K562 (cell line): ENCODE data around the gene E2F2. TPM values are rescaled to one million over a fixed set of nuclear protein-coding genes. Genes with fewer than 3 reads are reported as not detected.

Experiments
- DACH1 ChIP-seq: fragments of 450-650 bp; IDR thresholded peaks from 2 replicates; pipeline ENCODE4 v1.6.1; 2018; ENCODE audit not compliant: partially characterized antibody
- KLF10 ChIP-seq: fragments of 250-450 bp; sonication (Bioruptor Pico); IDR thresholded peaks from 2 replicates; pipeline ENCODE4 v1.6.1; 2021; ENCODE audit warnings: matching md5 sums
- LCOR ChIP-seq: sonication (generic); formaldehyde crosslinking; IDR thresholded peaks from 2 replicates; pipeline ENCODE4 v1.8.0; 2022; ENCODE audit warnings: mild to moderate bottlenecking, missing genetic modification reagents
- MLLT1 ChIP-seq, 2 experiments: fragments of 450-650 bp; IDR thresholded peaks; 2 replicates each; pipeline ENCODE4 v1.6.1; 2016
- MTF1 ChIP-seq: fragments of 250-450 bp; sonication (Bioruptor Pico); IDR thresholded peaks from 2 replicates; pipeline ENCODE4 v1.9.0; 2021; ENCODE audit warnings: moderate library complexity, mild to moderate bottlenecking, inconsistent platforms, borderline replicate concordance
- POLR3A ChIP-seq: IDR thresholded peaks from 2 replicates; pipeline ENCODE4 v1.6.1; 2011; ENCODE audit warnings: borderline replicate concordance, mild to moderate bottlenecking, moderate library complexity; ENCODE audit not compliant: insufficient read length, insufficient read depth; ENCODE audit errors: extremely low read depth
- PTRF ChIP-seq: fragments of 450-650 bp; IDR thresholded peaks from 2 replicates; pipeline ENCODE4 v1.6.1; 2016; ENCODE audit warnings: mild to moderate bottlenecking, missing genetic modification characterization, missing compliant biosample characterization
- TCF15 ChIP-seq: fragments of 250-450 bp; sonication (Bioruptor Pico); IDR thresholded peaks from 2 replicates; pipeline ENCODE4 v1.8.0; 2022; ENCODE audit warnings: moderate library complexity, mild to moderate bottlenecking, inconsistent platforms
- TEAD4 ChIP-seq, 2 experiments: sonication (generic) in 1 of 2; formaldehyde crosslinking in 1 of 2; IDR thresholded peaks; 2 replicates each; pipeline versions ENCODE4 v1.6.1 to v1.8.0; 2012 to 2022; ENCODE audit warnings: borderline replicate concordance in 1 of 2, inconsistent platforms in 1 of 2, low read length in 1 of 2, mild to moderate bottlenecking in 1 of 2, missing genetic modification reagents in 1 of 2
- ZNF133 ChIP-seq: fragments of 250-450 bp; sonication (Bioruptor Pico); IDR thresholded peaks from 2 replicates; pipeline ENCODE4 v1.4.0; 2020; ENCODE audit warnings: mild to moderate bottlenecking
- ZNF232 ChIP-seq: sonication (generic); formaldehyde crosslinking; IDR thresholded peaks from 2 replicates; pipeline ENCODE4 v1.8.0; 2022; ENCODE audit warnings: mild to moderate bottlenecking, missing genetic modification reagents
- ZNF311 ChIP-seq: fragments of 250-450 bp; sonication (Bioruptor Pico); IDR thresholded peaks from 2 replicates; pipeline ENCODE4 v1.4.0; 2020; ENCODE audit warnings: mild to moderate bottlenecking, moderate library complexity
- ZNF57 ChIP-seq: fragments of 450-650 bp; formaldehyde crosslinking; IDR thresholded peaks from 2 replicates; pipeline ENCODE4 v1.4.0; 2020; ENCODE audit warnings: mild to moderate bottlenecking, moderate library complexity
- ZNF644 ChIP-seq: fragments of 200-800 bp; sonication (Bioruptor generic); IDR thresholded peaks from 2 replicates; pipeline ENCODE4 v1.6.1; 2016; ENCODE audit warnings: low read depth, missing genetic modification characterization, missing compliant biosample characterization
- ZNF764 ChIP-seq: fragments of 250-450 bp; sonication (Bioruptor Pico); IDR thresholded peaks from 2 replicates; pipeline ENCODE4 v1.4.0; 2020; ENCODE audit warnings: low read depth, mild to moderate bottlenecking, moderate library complexity
- polyA plus RNA-seq, 8 experiments: library from polyadenylated mRNA; depleted of rRNA in 4 of 8; stranded (reverse) in 5 of 8; unstranded in 3 of 8; fragments of >200 nt; fragmentation: Nextera tagmentation in 2 of 8; fragmentation: Illumina TruSeq in 1 of 8; extraction: Ambion mirVana in 2 of 8; extraction: Trizol in 1 of 8; gene quantifications; 2 replicates each; pipeline versions ENCODE4 v1.2.1 to v1.2.3, GENCODE V29; 2011 to 2014; ENCODE audit warnings: inconsistent platforms in 1 of 8, missing spikeins in 1 of 8
- total RNA-seq, 7 experiments: library from RNA; depleted of rRNA in 6 of 7; stranded (reverse); fragments of >200 nt in 6 of 7; fragmentation: Illumina TruSeq in 2 of 7; extraction: Trizol in 2 of 7; gene quantifications; 2 replicates each; pipeline versions ENCODE4 v1.2.1 to v1.2.3, GENCODE V29; 2011 to 2021; ENCODE audit warnings: low replicate concordance in 1 of 7
- TF ChIP-seq, protein P1 (sequence below): fragments of 450-650 bp; IDR thresholded peaks from 2 replicates; pipeline ENCODE4 v1.6.1; 2016; ENCODE audit warnings: missing biosample characterization, missing genetic modification characterization
- TF ChIP-seq, protein P2 (sequence below): fragments of 200-400 bp; formaldehyde crosslinking; IDR thresholded peaks from 2 replicates; pipeline ENCODE4 v1.6.1; 2017; ENCODE audit warnings: mild to moderate bottlenecking, low read depth, low read length, moderate library complexity
- TF ChIP-seq, protein P3 (sequence below): fragments of 150-350 bp; conservative IDR thresholded peaks from 2 replicates; pipeline ENCODE4 v1.6.1; 2014; ENCODE audit warnings: low read length

Gene E2F2
- total and polyA plus RNA-seq, 9 of the 15 experiments (the other 6 are each of a cell fraction or from before 2014, with no cell fraction given): 3.1 to 25.3 (median 11.4) TPM

DNA sequence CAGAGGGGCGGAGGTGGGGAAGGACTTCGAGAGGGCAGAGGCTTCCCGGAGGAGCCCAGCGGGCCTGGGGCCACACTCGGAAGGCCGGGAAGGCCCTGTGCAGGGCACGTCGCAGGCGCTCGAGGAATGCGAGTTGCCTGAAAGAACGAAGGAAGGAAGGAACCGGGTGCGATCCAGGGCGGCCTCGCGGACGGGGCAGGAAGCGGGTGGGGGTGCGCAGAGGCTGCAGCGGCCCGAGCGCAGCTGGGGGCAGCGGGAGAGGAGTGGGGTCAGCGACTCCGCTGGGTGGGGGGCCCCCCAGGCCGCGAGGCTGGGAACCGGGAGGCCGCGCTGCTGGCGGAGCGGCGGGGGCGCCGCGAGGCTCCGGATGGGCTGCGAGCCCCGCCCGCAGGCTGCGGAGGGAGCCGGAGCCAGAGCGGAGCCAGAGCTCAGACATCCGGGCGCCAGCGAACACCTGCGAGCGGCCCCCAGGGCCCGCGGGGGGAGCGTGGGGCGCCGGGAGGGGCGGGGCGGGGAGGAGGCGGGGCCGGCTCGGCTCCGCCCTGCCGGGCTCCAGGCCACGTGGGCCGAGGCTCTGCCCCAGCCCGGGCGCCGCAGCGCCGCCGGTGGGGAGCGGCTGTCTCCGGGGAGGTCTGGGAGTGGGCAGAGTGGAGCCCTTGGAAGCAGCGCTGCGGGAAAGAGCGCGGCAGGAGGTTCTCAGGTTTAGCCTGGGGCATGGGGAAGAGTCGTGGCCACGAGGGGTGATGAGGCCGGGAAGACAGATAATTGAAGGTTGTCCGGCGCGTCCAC, 23.6 kb upstream of the E2F2 start (continued):
- peak; percentile 57; the same call in 1 of the 2 replicates for TF ChIP-seq ZNF133 (CRISPR knock-in tag)
- no peak for TF ChIP-seq POLR3A
- no peak for TF ChIP-seq MTF1 (CRISPR knock-in tag)
- TF ChIP-seq TEAD4 (IDR thresholded peaks at IDR 0.05; ENCODE audit: low read length): no peak
- TF ChIP-seq TEAD4 (CRISPR knock-in tag; IDR thresholded peaks at IDR 0.05; ENCODE audit: borderline replicate concordance): no peak
- TF ChIP-seq MLLT1 (IDR thresholded peaks at IDR 0.05): peak in 1 of 2 experiments; percentile 67; a peak in 1 of 4 replicates
- TF ChIP-seq ZNF57: no peak
- TF ChIP-seq TCF15 (CRISPR knock-in tag): no peak
- TF ChIP-seq, protein P1, sequence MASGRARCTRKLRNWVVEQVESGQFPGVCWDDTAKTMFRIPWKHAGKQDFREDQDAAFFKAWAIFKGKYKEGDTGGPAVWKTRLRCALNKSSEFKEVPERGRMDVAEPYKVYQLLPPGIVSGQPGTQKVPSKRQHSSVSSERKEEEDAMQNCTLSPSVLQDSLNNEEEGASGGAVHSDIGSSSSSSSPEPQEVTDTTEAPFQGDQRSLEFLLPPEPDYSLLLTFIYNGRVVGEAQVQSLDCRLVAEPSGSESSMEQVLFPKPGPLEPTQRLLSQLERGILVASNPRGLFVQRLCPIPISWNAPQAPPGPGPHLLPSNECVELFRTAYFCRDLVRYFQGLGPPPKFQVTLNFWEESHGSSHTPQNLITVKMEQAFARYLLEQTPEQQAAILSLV (tag): no peak
- no peak for TF ChIP-seq KLF10 (CRISPR knock-in tag)
- TF ChIP-seq DACH1: no peak
- TF ChIP-seq, protein P2, sequence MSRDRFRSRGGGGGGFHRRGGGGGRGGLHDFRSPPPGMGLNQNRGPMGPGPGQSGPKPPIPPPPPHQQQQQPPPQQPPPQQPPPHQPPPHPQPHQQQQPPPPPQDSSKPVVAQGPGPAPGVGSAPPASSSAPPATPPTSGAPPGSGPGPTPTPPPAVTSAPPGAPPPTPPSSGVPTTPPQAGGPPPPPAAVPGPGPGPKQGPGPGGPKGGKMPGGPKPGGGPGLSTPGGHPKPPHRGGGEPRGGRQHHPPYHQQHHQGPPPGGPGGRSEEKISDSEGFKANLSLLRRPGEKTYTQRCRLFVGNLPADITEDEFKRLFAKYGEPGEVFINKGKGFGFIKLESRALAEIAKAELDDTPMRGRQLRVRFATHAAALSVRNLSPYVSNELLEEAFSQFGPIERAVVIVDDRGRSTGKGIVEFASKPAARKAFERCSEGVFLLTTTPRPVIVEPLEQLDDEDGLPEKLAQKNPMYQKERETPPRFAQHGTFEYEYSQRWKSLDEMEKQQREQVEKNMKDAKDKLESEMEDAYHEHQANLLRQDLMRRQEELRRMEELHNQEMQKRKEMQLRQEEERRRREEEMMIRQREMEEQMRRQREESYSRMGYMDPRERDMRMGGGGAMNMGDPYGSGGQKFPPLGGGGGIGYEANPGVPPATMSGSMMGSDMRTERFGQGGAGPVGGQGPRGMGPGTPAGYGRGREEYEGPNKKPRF: no peak
- TF ChIP-seq ZNF644 (tag): no peak
- TF ChIP-seq LCOR (CRISPR knock-in tag): no peak
- no peak for TF ChIP-seq PTRF (tag)
- no peak for TF ChIP-seq ZNF764 (CRISPR knock-in tag)
- TF ChIP-seq ZNF311 (CRISPR knock-in tag): no peak
- TF ChIP-seq, protein P3, sequence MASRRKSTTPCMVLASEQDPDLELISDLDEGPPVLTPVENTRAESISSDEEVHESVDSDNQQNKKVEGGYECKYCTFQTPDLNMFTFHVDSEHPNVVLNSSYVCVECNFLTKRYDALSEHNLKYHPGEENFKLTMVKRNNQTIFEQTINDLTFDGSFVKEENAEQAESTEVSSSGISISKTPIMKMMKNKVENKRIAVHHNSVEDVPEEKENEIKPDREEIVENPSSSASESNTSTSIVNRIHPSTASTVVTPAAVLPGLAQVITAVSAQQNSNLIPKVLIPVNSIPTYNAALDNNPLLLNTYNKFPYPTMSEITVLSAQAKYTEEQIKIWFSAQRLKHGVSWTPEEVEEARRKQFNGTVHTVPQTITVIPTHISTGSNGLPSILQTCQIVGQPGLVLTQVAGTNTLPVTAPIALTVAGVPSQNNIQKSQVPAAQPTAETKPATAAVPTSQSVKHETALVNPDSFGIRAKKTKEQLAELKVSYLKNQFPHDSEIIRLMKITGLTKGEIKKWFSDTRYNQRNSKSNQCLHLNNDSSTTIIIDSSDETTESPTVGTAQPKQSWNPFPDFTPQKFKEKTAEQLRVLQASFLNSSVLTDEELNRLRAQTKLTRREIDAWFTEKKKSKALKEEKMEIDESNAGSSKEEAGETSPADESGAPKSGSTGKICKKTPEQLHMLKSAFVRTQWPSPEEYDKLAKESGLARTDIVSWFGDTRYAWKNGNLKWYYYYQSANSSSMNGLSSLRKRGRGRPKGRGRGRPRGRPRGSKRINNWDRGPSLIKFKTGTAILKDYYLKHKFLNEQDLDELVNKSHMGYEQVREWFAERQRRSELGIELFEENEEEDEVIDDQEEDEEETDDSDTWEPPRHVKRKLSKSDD: no peak
- no peak for TF ChIP-seq ZNF232
